Tibial nerve (tissue), 4 donors: Measurements from ENCODE around the gene PIERCE2. TPM values are rescaled to one million over a fixed set of nuclear protein-coding genes. Genes with fewer than 3 reads are reported as not detected.

Experiments used
- DNase-seq, 2 donors: peaks; one replicate each; pipeline ENCODE4 v3.0.0-alpha.2; 2019; ENCODE audit warnings: low spot score in 2 of 2
- H3K27ac ChIP-seq, 4 donors: fragments of 200-600 bp; sonication (generic) in 3 of 4; one replicate each; pipeline ENCODE4 v1.5.1; 2017 to 2019; ENCODE audit warnings: mild to moderate bottlenecking in 1 of 4
- H3K27me3 ChIP-seq, 2 donors: fragments of 200-600 bp; sonication (generic) in 1 of 2; one replicate each; pipeline versions ENCODE4 v1.5.1 to v1.6.0; 2017 to 2019
- H3K36me3 ChIP-seq, 3 donors: fragments of 200-600 bp; sonication (generic); one replicate each; pipeline ENCODE4 v1.5.1; 2018 to 2019
- H3K4me1 ChIP-seq, 4 donors: fragments of 200-600 bp; sonication (generic) in 3 of 4; one replicate each; pipeline ENCODE4 v1.5.1; 2017 to 2019
- H3K4me3 ChIP-seq, 4 donors: fragments of 200-600 bp; sonication (generic) in 3 of 4; one replicate each; pipeline ENCODE4 v1.5.1; 2017 to 2019; ENCODE audit warnings: mild to moderate bottlenecking in 1 of 4, moderate library complexity in 1 of 4
- H3K9me3 ChIP-seq, 4 donors: fragments of 200-600 bp; sonication (generic) in 3 of 4; one replicate each; pipeline ENCODE4 v1.5.1; 2017 to 2019
- CTCF ChIP-seq, 5 experiments: fragments of 200-600 bp in 3 of 5; fragments of 450-650 bp in 2 of 5; sonication (generic) in 3 of 5; IDR thresholded peaks; one replicate each; pipeline ENCODE4 v1.5.1; 2016 to 2019; ENCODE audit warnings: antibody characterized with exemption in 5 of 5, mild to moderate bottlenecking in 3 of 5, moderate library complexity in 2 of 5
- EP300 ChIP-seq, 2 donors: sonication (generic); formaldehyde crosslinking; IDR thresholded peaks; one replicate each; pipeline ENCODE4 v1.6.1; 2017; ENCODE audit warnings: antibody characterized with exemption in 2 of 2, mild to moderate bottlenecking in 1 of 2
- POLR2A ChIP-seq, 2 donors: fragments of 450-650 bp; IDR thresholded peaks; one replicate each; pipeline ENCODE4 v1.6.1; 2017; ENCODE audit warnings: antibody characterized with exemption in 2 of 2, mild to moderate bottlenecking in 2 of 2, moderate library complexity in 2 of 2
- WGBS, 2 donors: methylation state at CpG; one replicate each; pipeline ENCODE4 v1.1.5; 2018; 5-methylcytosine and 5-hydroxymethylcytosine counted together
- total RNA-seq, 4 donors: library from RNA; depleted of rRNA; stranded (reverse); fragments of >200 nt; gene quantifications; one replicate each; pipeline ENCODE4 v1.1.0, GENCODE V29; 2016

Gene PIERCE2
- total RNA-seq, result 1 to 10 TPM in 3 of 4 donors, not detected in 1; 1.8 to 4.8 (median 2.9) TPM

- Histone ChIP-seq H3K27me3 (no peaks in the 10 kb centered on the region), H3K9me3 (no peaks in the 10 kb centered on the region), H3K36me3 (no peaks in the 10 kb centered on the region), H3K4me1 (peaks cover 0 to 50% (median 10%) of the 10 kb centered on the region in 4 donors), H3K4me3 (peak within 1 kb of the TSS; percentile 53 to 96 (median 88)), H3K27ac (peak within 1 kb of the TSS; percentile 44 to 94 (median 92))
- TF ChIP-seq CTCF (IDR thresholded peaks at IDR 0.05), result peak; percentile 81 to 96 (median 93)
- TF ChIP-seq POLR2A (IDR thresholded peaks at IDR 0.05), result peak; percentile 68 to 73
- peak; percentile 38 to 85 for TF ChIP-seq EP300 (IDR thresholded peaks at IDR 0.05)
- DNase-seq, result peak; percentile 69 to 74
- 1% methylated on average over 30 to 50 of the region's 70 CpGs for WGBS, 2 donors
Observed at GRCh38 chr15:55408012-55408928, at the start of gene PIERCE2, which contains the start of gene CCPG1. TSS of gene PIERCE2 (plus strand) at chr15:55408495. CDS start at chr15:55408769, 274 bp downstream. TSS of gene CCPG1 (minus strand) at chr15:55408359. CDS start at chr15:55389424, 18,935 bp downstream.

GRCh38 chr15:55360256-55360655, 48.0 kb upstream of the PIERCE2 start:
- no peak overlapping the region for H3K27ac ChIP-seq
- no peak overlapping the region for H3K4me3 ChIP-seq
- no peaks in the 10 kb centered on the region for H3K9me3 ChIP-seq
- WGBS, 2 donors, result 63 to 66% methylated on average over 6 of the region's 6 CpGs
- no peak for DNase-seq
- H3K27me3 ChIP-seq, result no peaks in the 10 kb centered on the region
- TF ChIP-seq EP300 (IDR thresholded peaks at IDR 0.05), result no peak
- no peak for TF ChIP-seq CTCF (IDR thresholded peaks at IDR 0.05)
- no peak for TF ChIP-seq POLR2A (IDR thresholded peaks at IDR 0.05)
- H3K36me3 ChIP-seq, result peaks cover 0 to 65% (median 9%) of the 10 kb centered on the region in 3 donors
- no peaks in the 10 kb centered on the region for H3K4me1 ChIP-seq

GRCh38 chr15:55361048-55361447, 47.2 kb upstream of the PIERCE2 start:
- TF ChIP-seq POLR2A (IDR thresholded peaks at IDR 0.05), result no peak
- TF ChIP-seq CTCF (IDR thresholded peaks at IDR 0.05), result no peak
- TF ChIP-seq EP300 (IDR thresholded peaks at IDR 0.05), result no peak
- Histone ChIP-seq H3K27ac (no peak overlapping the region), H3K4me1 (no peaks in the 10 kb centered on the region), H3K4me3 (no peak overlapping the region), H3K27me3 (no peaks in the 10 kb centered on the region), H3K36me3 (peaks cover 0 to 59% (median 9%) of the 10 kb centered on the region in 3 donors), H3K9me3 (no peaks in the 10 kb centered on the region)
- WGBS, 2 donors, result 89 to 95% methylated on average over 10 of the region's 10 CpGs
- no peak for DNase-seq

- peaks cover 0 to 46% (median 9%) of the 10 kb centered on the region in 3 donors for H3K36me3 ChIP-seq
- H3K4me1 ChIP-seq, result no peaks in the 10 kb centered on the region
- H3K9me3 ChIP-seq, result no peaks in the 10 kb centered on the region
- H3K4me3 ChIP-seq, result no peak overlapping the region
- no peaks in the 10 kb centered on the region for H3K27me3 ChIP-seq
- DNase-seq, result no peak
- no peak for TF ChIP-seq CTCF (IDR thresholded peaks at IDR 0.05)
- TF ChIP-seq POLR2A (IDR thresholded peaks at IDR 0.05), result no peak
- TF ChIP-seq EP300 (IDR thresholded peaks at IDR 0.05), result no peak
- WGBS, 2 donors, result 87 to 95% methylated on average over 2 of the region's 2 CpGs
- no peak overlapping the region for H3K27ac ChIP-seq
Observed at GRCh38 chr15:55362641-55363040, 45.7 kb upstream of the PIERCE2 start.

GRCh38 chr15:55366981-55367380, 41.3 kb upstream of the PIERCE2 start:
- TF ChIP-seq CTCF (IDR thresholded peaks at IDR 0.05) (no peak), EP300 (IDR thresholded peaks at IDR 0.05) (no peak), POLR2A (IDR thresholded peaks at IDR 0.05) (no peak)
- H3K4me1 ChIP-seq, result no peaks in the 10 kb centered on the region
- H3K36me3 ChIP-seq, result peaks cover 0 to 50% (median 9%) of the 10 kb centered on the region in 3 donors
- no peak for DNase-seq
- no peak overlapping the region for H3K27ac ChIP-seq
- no peak overlapping the region for H3K4me3 ChIP-seq
- H3K9me3 ChIP-seq, result no peaks in the 10 kb centered on the region
- no peaks in the 10 kb centered on the region for H3K27me3 ChIP-seq
- 79 to 92% methylated on average over 1 of the region's 1 CpG for WGBS, 2 donors
